HG03442 (cell line): Measurements from ENCODE around the gene TMEM182.

ENCODE experiments used
- ATAC-seq: cut with Tn5 transposase; IDR thresholded peaks from one replicate; pipeline ENCODE4 v1.9.1; 2021; ENCODE audit warnings: mild to moderate bottlenecking, moderate library complexity; ENCODE audit not compliant: unreplicated experiment

Gene TMEM182

GRCh38 chr2:102852867-102853266, 91.0 kb downstream of the TMEM182 start:
- no peak for ATAC-seq
